ENCODE measurements around the gene AHCYL1.

AHCYL1 gene

GRCh38 chr1:110043016-110043415 is 58.5 kb downstream of the AHCYL1 start:
- no peak for DNase-seq

- no peak for DNase-seq
Measured at GRCh38 chr1:110047463-110047862, 62.9 kb downstream of the AHCYL1 start.

GRCh38 chr1:110048240-110048639 is 63.7 kb downstream of the AHCYL1 start:
- no peak for DNase-seq

DNA sequence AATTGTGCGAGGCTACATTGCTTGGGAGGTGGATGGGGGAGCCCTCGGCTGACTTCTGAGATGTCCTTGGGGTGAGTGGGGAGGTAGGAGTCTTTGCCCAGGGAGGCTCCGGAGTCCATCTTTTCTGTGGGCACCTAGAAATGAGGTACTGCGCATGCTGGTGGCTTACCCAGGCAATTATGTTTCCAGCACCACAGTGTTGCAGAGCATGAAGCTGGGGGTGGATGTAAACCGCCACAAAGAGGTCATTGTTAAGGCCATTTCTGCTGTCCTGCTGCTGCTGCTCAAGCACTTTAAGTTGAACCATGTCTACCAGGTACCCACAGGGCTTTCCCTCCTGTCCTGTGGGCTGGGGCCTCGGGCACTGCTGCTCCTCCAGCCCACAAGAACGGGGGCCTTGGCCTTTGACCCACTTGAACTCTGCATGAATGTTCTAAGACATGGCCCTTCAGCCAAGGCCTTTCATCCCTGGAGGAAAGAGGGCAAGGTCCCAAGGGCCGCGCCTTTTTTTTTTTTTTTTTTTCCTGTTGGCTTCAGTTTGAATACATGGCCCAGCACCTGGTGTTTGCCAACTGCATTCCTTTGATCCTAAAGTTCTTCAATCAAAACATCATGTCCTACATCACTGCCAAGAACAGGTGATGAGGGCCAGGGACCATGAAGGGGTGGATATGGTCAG is 64.5 kb downstream of the AHCYL1 start:
- no peak for DNase-seq

- no peak for DNase-seq
Measured at GRCh38 chr1:110049801-110050601, 65.4 kb downstream of the AHCYL1 start.

DNA sequence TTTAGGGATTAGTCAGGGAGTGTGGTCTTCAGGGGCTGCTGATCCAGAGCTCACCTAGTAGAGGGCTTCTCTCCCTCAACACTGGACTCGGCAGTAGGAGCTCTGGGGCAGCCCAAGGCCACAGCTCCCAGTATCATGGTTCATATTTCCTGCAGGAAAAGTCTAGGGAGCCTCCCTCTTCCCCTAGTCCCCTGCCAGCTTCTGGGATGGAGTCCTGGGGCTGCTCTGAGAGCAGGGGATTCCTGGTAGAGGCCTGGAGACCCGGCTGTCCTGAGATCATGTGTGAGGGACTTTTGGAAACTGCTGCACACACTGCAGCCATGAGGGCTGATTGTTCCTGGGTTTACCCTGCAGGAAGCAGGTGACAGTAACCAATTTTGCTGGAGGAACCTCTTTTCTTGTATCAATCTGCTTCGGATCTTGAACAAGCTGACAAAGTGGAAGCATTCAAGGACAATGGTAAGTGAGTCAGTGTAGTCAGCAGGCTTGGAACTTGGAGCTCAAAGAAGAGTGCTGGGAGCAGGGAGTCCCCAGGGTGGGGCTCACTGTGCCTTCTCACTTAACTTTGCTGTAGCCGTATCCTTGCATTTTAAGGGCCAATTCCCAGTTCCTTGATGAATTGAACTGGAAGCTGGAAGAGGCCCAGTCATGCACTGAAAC is 66.2 kb downstream of the AHCYL1 start:
- no peak for DNase-seq

DNA sequence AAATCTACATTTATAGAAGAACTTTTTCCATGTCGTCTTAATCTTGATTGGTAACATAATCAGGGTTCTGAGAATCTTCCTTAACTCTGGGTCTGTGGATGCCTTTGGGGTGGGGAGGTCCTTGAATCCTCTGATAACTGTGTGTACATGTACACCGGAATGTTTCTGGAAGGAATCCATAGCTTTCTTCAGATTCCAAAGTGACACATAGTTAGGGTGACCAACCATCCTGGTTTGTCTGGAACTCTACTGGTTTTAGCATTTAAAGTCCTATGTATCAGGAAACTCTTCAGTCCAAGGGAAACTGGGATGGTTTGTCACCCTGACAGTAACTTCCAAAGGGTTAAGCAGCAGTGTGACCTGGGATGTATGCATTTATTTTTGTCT is 66.7 kb downstream of the AHCYL1 start:
- DNase-seq, result no peak

- DNase-seq, result no peak
Measured at GRCh38 chr1:110053552-110054428, 69.2 kb downstream of the AHCYL1 start.

- no peak for DNase-seq
Measured at GRCh38 chr1:110055493-110056284, 71.1 kb downstream of the AHCYL1 start.

GRCh38 chr1:110056285-110056683 is 71.7 kb downstream of the AHCYL1 start:
- no peak for DNase-seq

GRCh38 chr1:110056776-110057175 is 72.2 kb downstream of the AHCYL1 start:
- no peak for DNase-seq

- no peak for DNase-seq
Measured at GRCh38 chr1:110057963-110058518, 73.5 kb downstream of the AHCYL1 start.

- no peak for DNase-seq
Measured at GRCh38 chr1:110058591-110058990, 74.0 kb downstream of the AHCYL1 start.

- DNase-seq, result no peak
Measured at GRCh38 chr1:110059133-110059863, 74.7 kb downstream of the AHCYL1 start.

- DNase-seq, result no peak
Measured at GRCh38 chr1:110060034-110060661, 75.6 kb downstream of the AHCYL1 start.

DNA sequence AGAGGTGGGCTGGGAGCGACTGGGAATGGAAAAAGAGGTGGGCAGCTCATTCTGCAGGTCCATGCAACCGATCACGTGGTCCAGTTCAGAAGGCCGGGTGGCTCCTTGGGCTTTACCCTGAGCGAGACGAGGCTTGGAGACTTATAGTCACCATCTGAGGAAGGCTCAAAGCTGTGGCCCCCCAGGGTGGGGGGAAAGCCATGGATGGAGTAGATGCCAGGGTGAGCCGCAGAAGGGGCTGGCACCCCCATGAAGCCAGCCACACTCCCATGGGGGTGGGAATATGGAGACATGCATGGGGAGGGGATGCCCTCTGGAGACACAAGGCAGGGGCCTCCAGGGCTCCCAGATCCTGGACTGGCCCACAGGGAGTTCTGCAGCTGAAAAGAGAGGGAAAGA is 76.1 kb downstream of the AHCYL1 start:
- DNase-seq, result no peak

- DNase-seq, result no peak
Measured at GRCh38 chr1:110061341-110061740, 76.8 kb downstream of the AHCYL1 start.

DNA sequence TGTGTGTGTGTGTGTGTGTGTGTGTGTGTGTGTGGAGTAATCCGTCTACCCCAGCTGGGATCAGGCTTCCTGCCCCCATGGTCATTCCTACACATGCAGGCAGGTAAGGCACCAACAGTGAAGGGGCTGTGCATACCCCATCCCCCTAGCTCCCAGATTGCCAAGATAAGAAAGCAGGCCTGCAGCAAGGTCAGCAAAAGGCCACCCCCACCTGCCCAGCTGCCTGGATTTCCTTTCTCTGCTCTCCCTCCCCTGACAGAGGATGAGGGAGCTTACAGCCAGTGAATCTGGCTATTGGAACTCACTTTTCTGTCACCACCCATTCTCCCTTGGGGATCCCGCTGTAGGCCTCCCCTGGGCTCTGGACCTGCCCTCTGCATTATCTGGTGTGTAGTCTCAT is 78.0 kb downstream of the AHCYL1 start:
- DNase-seq, result no peak

GRCh38 chr1:110063781-110064180 is 79.2 kb downstream of the AHCYL1 start:
- DNase-seq, result no peak

- DNase-seq, result no peak
Measured at GRCh38 chr1:110064576-110065337, 80.2 kb downstream of the AHCYL1 start.

Measured in COR-L47 (cell line).